Stimulated activated CD8-positive, alpha-beta memory T cell treated with anti-CD3 and anti-CD28 coated beads, Interleukin-12 subunit alpha, Interleukin-12 subunit beta, amount 100 ng/mL, for 24 hours (primary cell): ENCODE results near the gene WWOX.
A peak's percentile ranks its signal among the peaks of the same experiment; 100 is the strongest.

Experiments
- DNase-seq: peaks from one replicate; pipeline ENCODE4 v3.0.0-alpha.2; 2020; ENCODE audit errors: extremely low read depth

The WWOX gene

GRCh38 chr16:78742501-78743283 is 643.2 kb downstream of the WWOX start:
- peak; percentile 47 for DNase-seq

- no peak for DNase-seq
These were observed 644.1 kb downstream of the WWOX start for GRCh38 chr16:78743556-78743955.

DNA sequence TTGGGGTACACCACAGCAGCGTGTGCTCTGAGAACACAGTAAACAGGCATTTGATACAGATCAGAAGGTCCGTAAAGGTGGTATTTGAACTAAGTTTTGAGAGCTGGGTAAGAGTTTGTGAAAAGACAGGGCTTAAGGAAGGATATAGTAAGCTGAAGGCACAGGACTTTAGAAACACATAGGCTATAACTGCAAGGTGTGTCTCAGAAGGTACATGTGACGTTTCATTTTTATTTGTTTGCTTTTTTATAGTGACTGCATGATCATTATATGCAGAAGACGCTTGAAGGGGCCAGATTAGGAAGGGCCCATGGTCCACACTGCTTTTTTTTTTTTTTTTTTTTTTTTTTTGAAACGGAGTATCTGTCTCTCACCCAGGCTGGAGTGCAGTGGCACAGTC is 644.6 kb downstream of the WWOX start:
- DNase-seq, result no peak

DNA sequence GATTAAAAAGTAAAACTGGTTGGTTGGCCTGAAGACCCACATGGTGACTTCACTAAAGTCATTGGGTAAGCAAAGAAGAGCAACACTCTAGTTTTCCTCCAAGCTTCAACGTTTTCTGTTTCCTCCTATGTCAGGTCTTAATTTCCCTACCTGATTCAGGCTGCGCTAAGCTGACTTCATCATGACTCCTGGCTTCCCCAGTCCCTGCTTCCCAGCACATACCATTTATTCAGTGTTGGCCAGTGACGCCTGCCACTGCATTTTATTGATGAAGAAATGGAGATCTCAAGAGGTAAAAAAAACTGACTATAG is 645.3 kb downstream of the WWOX start:
- no peak for DNase-seq

DNA sequence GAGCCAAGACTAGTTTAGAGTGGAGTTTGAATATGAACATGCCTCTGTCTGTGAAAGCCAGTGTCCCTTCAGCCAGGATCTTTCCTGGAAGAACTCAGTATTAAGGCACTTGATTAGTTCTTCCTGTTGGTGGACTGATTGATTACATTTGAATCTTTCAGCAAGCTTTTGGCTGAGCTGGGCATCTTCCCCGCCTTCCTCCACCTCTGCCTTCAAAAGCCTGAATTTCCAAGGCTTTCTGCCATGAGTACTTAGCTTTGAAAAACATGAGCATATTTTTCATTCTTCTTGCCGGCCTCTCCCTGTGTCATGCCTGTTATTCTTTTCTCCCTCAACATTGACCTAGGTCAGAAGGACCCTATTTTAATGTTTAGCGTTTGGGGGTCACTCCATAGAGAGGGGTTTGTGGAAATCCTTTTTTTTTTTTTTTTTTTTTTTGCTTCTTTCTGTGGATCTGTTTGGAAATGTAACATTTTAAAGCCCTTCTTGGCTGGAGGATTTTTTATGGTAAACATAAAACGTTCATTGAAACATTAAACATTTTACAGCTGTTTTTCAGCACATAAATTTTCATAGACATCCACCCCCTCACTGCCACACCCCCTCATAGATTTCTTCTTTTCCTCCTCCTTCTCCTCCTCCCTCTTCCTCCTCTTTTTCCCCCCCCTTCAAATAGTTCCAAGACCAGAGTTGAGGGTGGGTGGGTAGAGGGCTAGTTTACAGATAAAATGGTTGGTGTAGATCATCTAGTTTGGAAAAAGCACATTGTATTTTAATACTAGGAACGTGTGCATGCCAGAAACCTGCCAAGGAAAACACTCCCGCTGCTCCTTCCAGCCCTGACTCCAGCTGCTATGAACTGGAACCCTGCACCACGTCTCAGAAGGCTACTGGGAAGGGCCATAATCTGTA is 645.9 kb downstream of the WWOX start:
- no peak for DNase-seq

- no peak for DNase-seq
These were observed 647.3 kb downstream of the WWOX start for GRCh38 chr16:78746718-78747117.

DNA sequence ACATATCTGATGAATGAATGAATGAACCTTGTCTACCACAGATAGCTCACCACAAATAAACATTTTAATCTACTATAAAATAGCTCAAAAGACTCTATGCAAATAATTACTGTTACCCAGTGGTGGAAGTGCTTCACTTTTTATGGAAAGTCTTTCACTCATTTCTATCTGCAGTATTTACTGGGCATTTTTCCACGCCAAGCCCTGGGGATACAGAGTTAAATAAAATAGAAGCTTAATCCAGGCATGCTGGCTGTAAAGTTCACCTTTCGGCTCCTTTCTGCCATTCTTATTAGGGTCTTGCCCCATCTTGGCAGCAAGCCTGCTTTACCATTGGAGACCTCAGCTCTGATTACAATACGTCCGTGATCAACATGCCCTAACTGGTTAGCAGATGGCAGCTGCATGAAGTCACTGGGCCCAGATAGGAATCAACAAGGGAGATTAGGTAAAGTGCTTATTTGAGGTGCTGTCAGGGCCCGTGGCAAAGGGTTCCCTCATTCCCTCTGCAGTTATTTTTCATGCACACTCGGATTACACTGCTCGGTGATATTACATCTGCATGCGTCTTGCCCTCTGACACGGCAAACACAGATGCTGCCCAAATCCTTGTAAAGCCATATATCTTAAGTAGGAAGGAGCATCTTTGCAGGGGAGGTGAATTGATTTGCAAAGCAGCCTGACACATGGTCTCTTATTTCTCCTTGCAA is 648.9 kb downstream of the WWOX start:
- no peak for DNase-seq

GRCh38 chr16:78749745-78750268 is 650.4 kb downstream of the WWOX start:
- DNase-seq, result no peak

DNA sequence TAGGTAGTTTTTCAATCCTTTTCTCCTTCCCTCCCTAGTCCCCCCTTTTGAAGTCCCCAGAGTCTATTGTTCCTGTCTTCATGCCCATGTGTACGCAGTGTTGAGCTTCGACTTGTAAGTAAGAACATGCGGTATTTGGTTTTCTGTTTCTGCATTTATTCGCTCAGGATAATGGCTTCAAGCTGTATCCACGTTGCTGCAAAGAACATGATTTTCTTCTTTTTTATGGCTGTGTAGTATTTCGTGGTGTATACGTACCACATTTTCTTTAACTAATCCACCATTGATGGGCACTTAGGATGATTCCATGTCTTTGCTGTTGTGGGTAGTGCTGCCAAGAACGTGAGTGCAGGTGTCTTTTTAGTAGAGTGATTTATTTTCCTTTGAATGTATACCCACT is 651.2 kb downstream of the WWOX start:
- no peak for DNase-seq

- DNase-seq, result no peak
These were observed 652.1 kb downstream of the WWOX start for GRCh38 chr16:78751601-78752000.

GRCh38 chr16:78754713-78755112 is 655.3 kb downstream of the WWOX start:
- no peak for DNase-seq

DNA sequence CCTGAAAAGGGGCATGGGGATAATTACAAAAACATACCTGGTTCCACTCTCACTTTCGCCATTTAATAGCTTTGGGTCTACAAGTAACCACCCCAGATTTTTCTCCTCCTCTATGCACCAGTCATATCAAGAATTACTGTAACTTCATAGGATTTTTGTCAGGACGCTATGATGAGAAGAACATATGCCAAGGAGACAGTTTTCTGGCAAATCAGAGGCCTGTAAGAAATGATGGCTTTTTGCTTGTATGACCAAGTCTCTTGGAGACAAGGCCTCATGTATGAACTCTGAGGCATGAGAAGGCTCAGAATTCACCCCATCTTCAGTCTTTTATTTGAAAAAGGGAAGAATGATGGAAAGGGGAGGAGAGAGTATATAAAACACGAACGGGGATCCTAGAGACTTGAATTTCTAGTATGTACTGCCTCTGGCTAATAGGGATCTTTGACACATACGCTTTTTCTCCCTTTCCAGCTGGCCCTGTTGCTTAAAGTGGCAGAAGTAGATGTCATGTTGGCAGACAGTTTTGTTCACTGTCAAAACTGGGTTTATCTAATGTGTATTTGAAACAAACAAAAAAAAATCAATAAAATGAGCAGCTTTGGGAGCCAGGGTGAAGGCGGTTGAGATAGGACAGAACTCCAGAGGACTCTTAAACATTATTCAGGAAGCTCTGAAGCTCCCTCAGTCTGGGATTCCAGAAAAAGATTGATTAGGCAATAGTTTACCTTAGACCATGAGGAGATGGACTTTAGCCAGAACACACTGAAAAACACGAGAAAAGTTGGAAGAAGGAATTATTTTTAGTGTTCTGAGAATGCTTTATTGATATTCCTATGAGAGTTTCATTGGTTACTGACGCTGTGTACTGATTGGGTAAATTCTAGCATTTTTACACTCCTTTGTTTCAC is 656.6 kb downstream of the WWOX start:
- no peak for DNase-seq

GRCh38 chr16:78759596-78759995 is 660.1 kb downstream of the WWOX start:
- no peak for DNase-seq

DNA sequence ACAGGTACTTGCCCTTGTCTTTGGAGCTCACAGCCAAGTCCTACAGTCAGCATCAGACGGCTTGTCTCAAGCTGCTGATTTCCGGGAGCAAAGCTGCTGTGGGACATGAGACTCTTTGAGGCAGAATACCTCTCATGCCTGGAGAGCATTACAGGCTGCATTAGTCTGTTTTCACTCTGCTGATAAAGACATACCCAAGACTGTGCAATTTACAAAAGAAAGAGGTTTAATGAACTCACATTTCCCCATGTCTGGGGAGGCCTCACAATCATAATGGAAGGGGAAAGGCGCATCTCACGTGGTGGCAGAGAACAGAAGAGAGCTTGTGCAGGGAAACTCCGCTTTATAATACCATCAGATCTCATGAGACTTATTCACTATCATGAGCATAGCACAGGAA is 661.2 kb downstream of the WWOX start:
- no peak for DNase-seq

- DNase-seq, result no peak
These were observed 662.0 kb downstream of the WWOX start for GRCh38 chr16:78761427-78761826.

DNA sequence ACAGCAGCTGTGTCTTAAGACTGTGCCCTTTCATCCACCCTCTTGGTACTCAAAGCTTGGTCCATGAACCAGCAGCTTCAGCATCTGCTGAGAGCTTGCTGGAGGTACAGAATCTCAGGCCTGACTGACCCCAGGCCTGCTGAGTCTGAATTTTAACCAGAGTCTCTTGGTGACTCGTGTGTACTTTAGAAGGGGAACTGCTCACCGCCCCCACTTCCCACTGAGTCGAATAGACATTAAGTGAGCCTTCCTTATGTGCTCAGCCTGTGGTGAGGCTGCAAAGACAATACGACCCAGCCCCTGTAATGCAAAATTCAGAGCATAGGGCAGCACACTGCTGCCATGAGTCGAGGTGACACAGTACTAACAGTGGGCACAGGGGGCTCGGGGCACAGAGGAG is 662.8 kb downstream of the WWOX start:
- DNase-seq, result no peak

GRCh38 chr16:78763821-78764440 is 664.5 kb downstream of the WWOX start:
- no peak for DNase-seq

- DNase-seq, result no peak
These were observed 665.0 kb downstream of the WWOX start for GRCh38 chr16:78764478-78764877.

DNA sequence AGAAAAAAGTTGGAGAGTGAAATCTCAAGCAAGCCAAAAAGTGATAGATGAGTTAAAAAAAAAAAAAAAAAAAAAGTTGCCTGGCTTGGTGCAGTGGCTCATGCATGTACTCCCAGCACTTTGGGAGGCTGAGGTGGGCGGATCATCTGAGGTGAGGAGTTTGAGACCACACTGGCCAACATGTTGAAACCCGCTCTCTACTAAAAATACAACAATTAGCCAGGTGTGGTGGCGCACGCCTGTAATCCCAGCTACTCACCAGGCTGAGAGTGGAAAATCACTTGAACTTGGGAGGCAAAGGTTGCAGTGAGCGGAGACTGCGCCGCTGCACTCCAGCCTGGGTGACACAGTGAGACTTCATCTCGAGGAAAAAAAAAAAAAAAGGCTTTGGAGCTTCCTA is 668.8 kb downstream of the WWOX start:
- no peak for DNase-seq

GRCh38 chr16:78768718-78769117 is 669.3 kb downstream of the WWOX start:
- no peak for DNase-seq
